ENCODE measurements around the gene MKNK2.

- no peak for TF ChIP-seq CTCF (IDR thresholded peaks at IDR 0.05; ENCODE audit: low read depth, low read length)
- TF ChIP-seq POLR2A (IDR thresholded peaks at IDR 0.05; ENCODE audit: extremely low read depth, insufficient read length), result no peak
Observed at GRCh38 chr19:2058570-2059421, 7.8 kb upstream of the MKNK2 start.

Data from NB4 (cell line).